OCI-LY3 (cell line): ENCODE measurements around the gene FANCC.

Experiments used
- CTCF ChIP-seq: fragments of 200-600, 300-600 bp; sonication (generic); IDR thresholded peaks from 2 replicates; pipeline ENCODE4 v1.5.1; 2014; ENCODE audit warnings: antibody characterized with exemption, low read length, low read depth
- EZH2phosphoT487 ChIP-seq: fragments of 200-600 bp; shearing (Covaris generic); IDR thresholded peaks from 2 replicates; pipeline ENCODE4 v1.6.1; 2018; ENCODE audit warnings: antibody characterized with exemption, mixed run types, low read depth

GRCh38 chr9:95176755-95177319, 140.7 kb downstream of the FANCC start:
- TF ChIP-seq CTCF, result no peak
- no peak for TF ChIP-seq EZH2phosphoT487
